Heart left ventricle (tissue), 13 donors: ENCODE results near the gene PPP1R1C.

ENCODE experiments used
- CTCF ChIP-seq, 12 donors: fragments of 200-600 bp; sonication (generic) in 4 of 12; IDR thresholded peaks; one replicate each; pipeline versions ENCODE4 v1.5.0 to v1.8.0; 2018 to 2022; ENCODE audit warnings: antibody characterized with exemption in 12 of 12, mild to moderate bottlenecking in 5 of 12
- POLR2A ChIP-seq, 2 donors: fragments of 450-650 bp; IDR thresholded peaks; one replicate each; pipeline ENCODE4 v1.6.1; 2017; ENCODE audit warnings: antibody characterized with exemption in 2 of 2, mild to moderate bottlenecking in 2 of 2, moderate library complexity in 2 of 2
- donor health status: ischemic (EF 13 %, LVEDD 7.1; RV severe dilation, severe dysfunction).
- donor health status: DM: no; HTN: yes; CAD: no.
- donor health status: DM: no; HTN: no; CAD: no.
- donor health status: ischemic (EF 25% LVEDD 6.9; RV normal size, moderate dysfunction).
- donor health status: ischemic (EF 25% LVEDD 5.7; RV mildly dilated, moderate dysfunction).
- donor health status: ischemic (EF 35%, LVEDD 5.7; RV mildly dilated, moderate dysfunction).
- donor health status: nonischemic (EF 11% LVEDD 7.7; RV severe dilation, severe dysfunction).
- donor health status: DM: yes; HTN: yes; CAD: no.
- donor health status: PGD.
- donor health status: ischemic (EF 29% LVEDD 5.4; RV normal size, mild dysfunction).
- donor health status: nonischemic (EF 23%, LVEDD 6.1; RV moderate dilation, normal function).

- TF ChIP-seq CTCF (IDR thresholded peaks at IDR 0.05) (no peak), POLR2A (IDR thresholded peaks at IDR 0.05) (no peak)
These were observed 630 bp upstream of the PPP1R1C start for GRCh38 chr2:181984814-181985631.
